ENCODE results near the gene ATG4D. TPM values are rescaled to one million over a fixed set of nuclear protein-coding genes. Genes with fewer than 3 reads are reported as not detected.

ATG4D gene
- total and polyA plus RNA-seq, 2 of the 4 experiments (the other 2 are of a cell fraction) = 8.2 to 21.8 TPM

- CTCF ChIA-PET = no interaction called here
- in situ Hi-C loops (cut with MboI; ENCODE audit: low sequenced_read_pairs) = no loop called here
These were observed 22.9 kb upstream of the ATG4D start for GRCh38 chr19:10520652-10521318.

More at GRCh38 chr19:10520652-10521318, 22.9 kb upstream of the ATG4D start:
- H3K4me3 ChIP-seq (ENCODE audit: insufficient read depth, low read depth, low read length) = no peak overlapping the region
- H3K9ac ChIP-seq (ENCODE audit: low read depth, low read length) = no peak overlapping the region
- DNase-seq = no peak
- H3K4ac ChIP-seq (ENCODE audit: low read depth, low read length) = no peak overlapping the region
- H3K18ac ChIP-seq (ENCODE audit: low read depth, low read length) = no peak overlapping the region
- no peak overlapping the region for H3K23ac ChIP-seq (ENCODE audit: low read depth, low read length)
- no peak for ATAC-seq (ENCODE audit: low read depth)
- no TSS peak for BruUV-seq (replicated peaks)
- H3K9me3 ChIP-seq (ENCODE audit: control insufficient read depth, insufficient read depth, low read length) = no peaks in the 10 kb centered on the region
- no peak overlapping the region for H2AK5ac ChIP-seq (ENCODE audit: low read depth, low read length)
- no peaks in the 10 kb centered on the region for H3K9me1 ChIP-seq (ENCODE audit: insufficient read depth, low read length)
- no peaks in the 10 kb centered on the region for H4K20me1 ChIP-seq (ENCODE audit: insufficient read depth, low read length)
- no peak overlapping the region for H2BK15ac ChIP-seq (ENCODE audit: low read depth, low read length)
- no peak overlapping the region for H2BK20ac ChIP-seq (ENCODE audit: low read depth, low read length)
- H2BK120ac ChIP-seq (ENCODE audit: low read depth, low read length) = no peak overlapping the region
- H3K27ac ChIP-seq (ENCODE audit: insufficient read depth, low read length) = no peak overlapping the region
- no peak overlapping the region for H2AFZ ChIP-seq (replicated peaks; ENCODE audit: low read length, poor library complexity)
- no peak overlapping the region for H3K56ac ChIP-seq (ENCODE audit: extremely low read depth, insufficient read depth, low read length)
- H3K27me3 ChIP-seq (ENCODE audit: control insufficient read depth, insufficient read depth, low read length) = peaks cover 38% of the 10 kb centered on the region
- 20% methylated on average over 1 of the region's 15 CpGs; no CpG with 5 or more reads in 1 of the 2 experiments for WGBS, 2 experiments (ENCODE audit: extremely low coverage in 2 of 2, insufficient read length in 1 of 2)
- H3K14ac ChIP-seq (replicated peaks; ENCODE audit: low read depth, low read length) = no peak overlapping the region
- no peak overlapping the region for H4K8ac ChIP-seq (ENCODE audit: low read depth in 2 of 2, low read length in 2 of 2)
- intact Hi-C loops (cut with micrococcal nuclease) (no loop called here), dilution Hi-C loops (cut with HindIII; ENCODE audit: low sequenced_read_pairs, unreplicated experiment) (no loop called here)
- H3K4me2 ChIP-seq (ENCODE audit: low read depth, low read length) = no peak overlapping the region
- POLR2A ChIA-PET (ENCODE audit: unreplicated experiment) = no interaction called here
- TF ChIP-seq SMC3 (IDR thresholded peaks at IDR 0.05; ENCODE audit: low read depth, low read length) (no peak), CHD1 (IDR thresholded peaks at IDR 0.05; ENCODE audit: low read depth, low read length) (no peak), BHLHE40 (IDR thresholded peaks at IDR 0.05; ENCODE audit: low read depth, low read length) (no peak), CEBPB (IDR thresholded peaks at IDR 0.05; ENCODE audit: low read depth, low read length) (no peak), ELK1 (IDR thresholded peaks at IDR 0.05; ENCODE audit: borderline replicate concordance, low read depth, low read length) (no peak), NFE2L2 (IDR thresholded peaks at IDR 0.05; ENCODE audit: low read depth, low read length) (no peak), RFX5 (IDR thresholded peaks at IDR 0.05; ENCODE audit: low read depth, low read length) (no peak), FOS (IDR thresholded peaks at IDR 0.05; ENCODE audit: low read depth, low read length) (no peak), POLR2A (IDR thresholded peaks at IDR 0.05; ENCODE audit: low read depth, low read length) (no peak), RAD21 (IDR thresholded peaks at IDR 0.05; ENCODE audit: low read length) (no peak), MAFK (IDR thresholded peaks at IDR 0.05; ENCODE audit: low read depth, low read length) (no peak)
- peaks cover 4% of the 10 kb centered on the region; the same call in 1 of the 2 replicates for H3K4me1 ChIP-seq (ENCODE audit: control insufficient read depth, insufficient read depth, low read length)
- no peaks in the 10 kb centered on the region for H3K79me1 ChIP-seq (ENCODE audit: low read depth in 1 of 2, low read length in 2 of 2)
- H2BK5ac ChIP-seq (ENCODE audit: low read depth, low read length, poor library complexity, severe bottlenecking) = no peak overlapping the region
- H3K36me3 ChIP-seq (ENCODE audit: control insufficient read depth, insufficient read depth, low read length) = no peaks in the 10 kb centered on the region
- H2AK9ac ChIP-seq (replicated peaks; ENCODE audit: low read depth, low read length, poor library complexity) = no peak overlapping the region
- no peak overlapping the region for H4K91ac ChIP-seq (ENCODE audit: insufficient read depth, low read depth, low read length)
- no peak overlapping the region for H4K5ac ChIP-seq (ENCODE audit: low read depth, low read length)
